GM12865 (cell line): ENCODE data around the gene FSTL4.

Experiments
- DNase-seq: peaks from one replicate; pipeline ENCODE4 v3.0.0; 2010; ENCODE audit warnings: low read depth
- H3K4me3 ChIP-seq: 2 replicates; pipeline ENCODE4 v1.5.1; 2011; ENCODE audit warnings: mild to moderate bottlenecking, low read depth, low read length, control low read depth
- CTCF ChIP-seq: IDR thresholded peaks from 2 replicates; pipeline ENCODE4 v1.5.1; 2011; ENCODE audit warnings: low read length, control low read depth, low read depth, inconsistent platforms; ENCODE audit not compliant: insufficient read depth; ENCODE audit errors: missing control alignments

FSTL4 gene

GRCh38 chr5:133467335-133467779 lies 145.0 kb downstream of the FSTL4 start:
- DNase-seq, result no peak
- H3K4me3 ChIP-seq, result no peak overlapping the region
- no peak for TF ChIP-seq CTCF

- DNase-seq, result no peak
- no peak for TF ChIP-seq CTCF
- no peak overlapping the region for H3K4me3 ChIP-seq
Measured at GRCh38 chr5:133466556-133467334, 145.6 kb downstream of the FSTL4 start.

GRCh38 chr5:133464013-133464412 lies 148.3 kb downstream of the FSTL4 start:
- TF ChIP-seq CTCF, result no peak
- no peak for DNase-seq
- H3K4me3 ChIP-seq, result no peak overlapping the region

- DNase-seq, result no peak
Measured at GRCh38 chr5:133461796-133462516, 150.4 kb downstream of the FSTL4 start.

GRCh38 chr5:133460172-133460758 lies 152.1 kb downstream of the FSTL4 start:
- peak; percentile 49 for DNase-seq
- no peak overlapping the region for H3K4me3 ChIP-seq
- TF ChIP-seq CTCF, result peak; percentile 70

More at GRCh38 chr5:133461796-133462516, 150.4 kb downstream of the FSTL4 start:
- TF ChIP-seq CTCF, result no peak
- H3K4me3 ChIP-seq, result no peak overlapping the region

- no peak overlapping the region for H3K4me3 ChIP-seq
- no peak for TF ChIP-seq CTCF
- no peak for DNase-seq
Measured at GRCh38 chr5:133459474-133460160, 152.7 kb downstream of the FSTL4 start.
